Central memory CD8-positive, alpha-beta T cell (primary cell): Measurements from ENCODE around the gene FHOD1.
A peak's percentile ranks its signal among the peaks of the same experiment; 100 is the strongest.

Experiments used
- ATAC-seq: fragments of 150-1000 bp; cut with Tn5 transposase; replicated peaks from 2 replicates; pipeline ENCODE4 v1.10.0; 2022; ENCODE audit warnings: mild to moderate bottlenecking, moderate FRiP score, moderate number of reproducible peaks; ENCODE audit not compliant: poor library complexity, severe bottlenecking; ENCODE audit errors: extremely low read depth
- DNase-seq, 2 donors: peaks; one replicate each; pipeline ENCODE4 v3.0.0; 2021; ENCODE audit warnings: low spot score in 2 of 2
- H3K27ac Mint-ChIP-seq: one replicate; pipeline ENCODE4 v1.8.0; 2022; ENCODE audit warnings: low read depth, mild to moderate bottlenecking, moderate library complexity, mixed read lengths
- H3K27me3 Mint-ChIP-seq: one replicate; pipeline ENCODE4 v1.8.0; 2022; ENCODE audit warnings: mixed read lengths
- H3K36me3 Mint-ChIP-seq: one replicate; pipeline ENCODE4 v1.8.0; 2022; ENCODE audit warnings: mild to moderate bottlenecking, moderate library complexity, mixed read lengths; ENCODE audit not compliant: insufficient read depth
- H3K4me1 Mint-ChIP-seq: one replicate; pipeline ENCODE4 v1.8.0; 2022; ENCODE audit warnings: mixed read lengths
- H3K4me3 Mint-ChIP-seq: one replicate; pipeline ENCODE4 v1.8.0; 2022; ENCODE audit warnings: mild to moderate bottlenecking, moderate library complexity, mixed read lengths
- H3K9me3 Mint-ChIP-seq: one replicate; pipeline ENCODE4 v1.8.0; 2022; ENCODE audit warnings: mixed read lengths

Gene FHOD1

DNA sequence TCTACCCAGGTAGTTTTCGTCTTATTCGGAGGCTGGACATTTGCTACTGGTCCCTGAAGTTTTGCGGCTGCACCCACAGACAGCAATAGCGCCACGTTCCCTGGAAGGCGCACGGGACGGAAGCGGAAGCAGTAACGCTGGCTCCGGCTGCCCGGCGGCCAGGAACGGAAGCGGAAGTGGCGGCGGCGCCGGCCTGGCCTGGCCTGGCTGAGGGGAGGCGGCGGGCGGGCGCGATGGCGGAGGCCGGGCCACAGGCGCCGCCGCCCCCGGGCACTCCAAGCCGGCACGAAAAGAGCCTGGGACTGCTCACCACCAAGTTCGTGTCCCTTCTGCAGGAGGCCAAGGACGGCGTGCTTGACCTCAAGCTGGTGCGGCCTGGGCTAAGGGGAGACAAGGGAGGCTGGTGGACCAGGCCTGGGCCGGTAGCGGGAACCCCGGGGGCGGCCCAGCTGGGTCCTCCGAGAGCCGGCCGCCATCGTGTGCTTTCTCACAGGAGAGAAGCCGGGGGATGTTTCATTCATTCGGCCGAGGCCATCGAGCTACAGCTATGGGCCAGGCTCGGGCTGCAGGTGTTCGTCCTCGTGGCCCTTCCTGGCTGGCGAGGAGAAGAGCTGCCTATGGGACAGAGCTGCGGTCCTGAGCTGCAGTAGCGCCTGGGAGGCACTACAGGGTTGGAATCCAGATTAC is 55.1 kb downstream of the FHOD1 start, which contains the start of gene E2F4:
Gene E2F4 (plus strand): TSS at position 161 of the 687 bp plus-strand sequence. CDS start 73 bp downstream, at position 234.
- Mint-ChIP-seq H3K36me3 (peaks cover 7% of the 10 kb centered on the region), H3K27me3 (no peaks in the 10 kb centered on the region), H3K4me1 (peaks cover 49% of the 10 kb centered on the region), H3K4me3 (peak within 1 kb of the TSS; percentile 89), H3K27ac (peak within 1 kb of the TSS; percentile 64), H3K9me3 (no peaks in the 10 kb centered on the region)
- ATAC-seq (peak; percentile 96), DNase-seq (peak; percentile 71 to 75)

DNA sequence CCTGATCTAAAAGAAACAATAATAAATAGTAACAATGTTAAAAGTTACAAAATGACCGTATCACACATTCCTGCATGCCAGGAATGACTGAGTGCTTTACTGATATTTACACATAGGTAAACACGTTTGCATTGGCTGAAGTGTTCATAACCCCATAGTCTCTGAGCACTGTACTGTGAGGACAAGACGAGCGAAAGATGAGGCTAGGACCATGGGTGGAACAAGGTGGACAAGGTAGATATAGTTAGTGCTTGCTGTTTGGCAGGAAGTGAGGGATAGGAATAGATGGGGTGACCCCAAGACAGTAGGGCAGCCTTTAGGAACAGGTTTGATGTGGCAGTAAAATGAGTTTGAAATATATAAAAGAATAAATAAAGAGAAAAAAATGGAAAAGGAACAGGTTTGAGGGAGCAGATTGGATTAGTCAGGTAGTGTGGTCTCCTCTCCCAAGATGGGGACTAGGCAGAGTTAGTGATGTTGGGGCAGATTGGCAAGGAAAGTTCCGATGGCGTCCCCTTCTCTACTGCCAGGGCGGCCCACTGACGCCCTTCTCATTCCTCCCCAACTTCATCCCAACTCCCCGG is 55.8 kb downstream of the FHOD1 start:
- Mint-ChIP-seq H3K27ac (peak overlapping the region; percentile 64), H3K9me3 (no peaks in the 10 kb centered on the region), H3K36me3 (peaks cover 7% of the 10 kb centered on the region), H3K27me3 (no peaks in the 10 kb centered on the region), H3K4me3 (peak overlapping the region; percentile 89), H3K4me1 (peaks cover 43% of the 10 kb centered on the region)
- DNase-seq (no peak), ATAC-seq (no peak)

DNA sequence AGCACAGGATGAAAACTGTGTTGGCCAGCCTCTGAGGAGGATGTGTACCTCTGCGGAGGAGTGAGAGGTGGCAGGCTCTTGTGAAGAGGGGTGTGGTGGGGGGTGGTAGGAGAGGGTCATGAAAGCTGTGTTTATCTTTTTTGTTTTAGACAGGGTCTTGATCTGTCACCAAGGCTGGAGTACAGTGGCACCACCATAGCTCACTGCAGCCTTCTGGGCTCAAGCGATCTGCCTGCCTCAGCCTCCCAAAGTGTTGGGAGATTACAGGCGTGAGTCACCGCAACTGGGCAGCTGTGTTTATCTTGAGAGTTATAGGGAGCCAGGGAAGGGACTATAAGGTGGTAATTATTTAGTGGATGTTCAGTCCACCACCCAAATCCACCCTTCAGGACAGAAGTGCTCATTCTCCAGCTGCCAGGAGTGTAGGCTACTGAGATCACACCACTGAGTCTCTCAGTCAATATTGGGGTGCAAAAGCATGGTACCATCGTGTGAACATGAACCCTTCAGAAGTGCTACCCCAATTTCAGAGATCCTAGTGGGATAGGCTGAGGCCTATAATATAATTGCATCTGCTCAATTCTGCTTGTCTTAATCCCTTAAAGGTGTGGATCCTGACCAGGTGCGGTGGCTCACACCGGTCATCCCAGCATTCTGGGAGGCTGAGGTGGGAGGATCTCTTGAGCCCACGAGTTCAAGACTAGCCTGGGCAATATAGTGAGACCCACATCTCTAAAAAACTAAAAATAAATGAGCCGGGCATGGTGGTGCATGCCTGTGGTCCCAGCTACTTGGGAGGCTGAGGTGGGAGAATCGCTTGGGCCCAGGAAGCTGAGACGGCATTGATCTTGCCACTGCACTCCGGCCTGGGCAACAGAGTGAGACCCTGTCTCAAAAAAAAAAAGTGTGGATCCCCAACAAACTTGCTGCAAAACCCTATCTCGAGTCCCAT is 56.6 kb downstream of the FHOD1 start:
- Mint-ChIP-seq H3K4me3 (peak overlapping the region; percentile 89), H3K4me1 (peaks cover 35% of the 10 kb centered on the region), H3K27me3 (no peaks in the 10 kb centered on the region), H3K9me3 (no peaks in the 10 kb centered on the region), H3K27ac (peak overlapping the region; percentile 64), H3K36me3 (peaks cover 5% of the 10 kb centered on the region)
- no peak for ATAC-seq
- no peak for DNase-seq

DNA sequence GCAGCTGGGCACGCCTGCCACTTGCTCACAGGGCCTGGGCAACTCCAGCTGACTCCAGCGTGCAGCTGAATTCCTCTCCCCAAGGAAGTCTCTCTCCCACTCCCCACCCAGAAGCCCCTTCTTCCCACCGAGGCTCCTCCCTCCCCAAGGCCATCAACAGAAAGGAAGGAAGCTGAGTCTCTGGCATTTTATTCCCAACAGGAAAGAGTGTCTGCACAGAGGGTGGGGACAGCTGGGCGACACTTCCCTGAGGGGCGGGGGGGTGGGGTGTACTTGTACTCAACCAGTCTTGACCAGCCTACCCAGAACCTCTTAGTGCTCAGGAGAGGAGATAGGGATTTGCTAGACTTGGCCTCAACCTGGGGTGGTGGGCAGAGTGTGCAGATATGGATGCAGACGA is 57.2 kb downstream of the FHOD1 start, which contains the start of gene EXOC3L1:
Gene EXOC3L1 (minus strand): TSS at position 96 of the 400 bp plus-strand sequence. CDS start 460 bp downstream, outside the sequence.
- H3K4me1 Mint-ChIP-seq: peaks cover 38% of the 10 kb centered on the region
- H3K27me3 Mint-ChIP-seq: no peaks in the 10 kb centered on the region
- no peak for DNase-seq
- H3K4me3 Mint-ChIP-seq: peak within 1 kb of the TSS; percentile 89
- no peak within 1 kb of the TSS for H3K27ac Mint-ChIP-seq
- no peak for ATAC-seq
- peaks cover 6% of the 10 kb centered on the region for H3K36me3 Mint-ChIP-seq
- H3K9me3 Mint-ChIP-seq: no peaks in the 10 kb centered on the region

DNA sequence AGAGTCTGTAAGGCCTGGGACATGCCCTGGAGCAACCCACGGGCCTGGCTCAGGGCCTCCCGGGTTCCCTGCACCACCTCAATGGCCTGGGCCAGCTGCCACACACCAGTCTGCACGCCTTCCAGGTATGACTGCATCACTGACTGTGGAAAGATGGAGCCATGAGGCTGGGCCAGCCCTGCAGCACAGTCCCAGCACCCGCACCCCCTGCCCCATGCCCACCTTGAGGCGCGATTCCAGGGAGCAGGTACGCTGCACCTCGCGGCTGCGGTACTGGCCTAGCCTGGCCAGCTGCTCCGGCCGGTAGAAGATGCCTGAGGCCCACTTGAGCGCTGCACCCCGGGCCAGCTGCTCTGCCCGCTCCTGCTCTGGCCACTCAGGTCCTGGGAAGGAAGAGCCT is 58.5 kb downstream of the FHOD1 start:
- Mint-ChIP-seq H3K4me1 (peaks cover 37% of the 10 kb centered on the region), H3K9me3 (no peaks in the 10 kb centered on the region), H3K27me3 (no peaks in the 10 kb centered on the region), H3K27ac (no peak overlapping the region), H3K36me3 (peaks cover 6% of the 10 kb centered on the region), H3K4me3 (no peak overlapping the region)
- DNase-seq (no peak), ATAC-seq (no peak)

DNA sequence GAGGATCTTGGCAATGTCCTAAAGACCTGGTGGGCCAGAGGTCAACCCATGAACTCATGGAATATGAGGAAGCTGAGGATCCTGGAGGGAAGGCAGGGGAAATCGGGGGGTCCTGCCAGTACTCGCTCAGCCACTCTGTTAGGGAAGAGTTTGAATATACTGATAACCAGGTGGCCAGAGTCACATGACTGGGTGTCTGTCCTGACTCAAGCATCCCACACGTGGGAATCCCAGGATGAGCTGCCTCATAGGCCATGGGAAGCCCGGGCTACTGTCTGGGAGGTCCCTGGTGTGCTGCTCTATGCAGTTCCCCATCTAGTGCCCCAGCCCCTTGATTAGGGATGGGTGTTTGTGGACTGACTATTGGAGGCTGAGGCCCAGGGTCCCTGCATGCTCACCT is 59.0 kb downstream of the FHOD1 start:
- ATAC-seq (no peak), DNase-seq (no peak)
- Mint-ChIP-seq H3K36me3 (peaks cover 6% of the 10 kb centered on the region), H3K27ac (no peak overlapping the region), H3K4me1 (peaks cover 32% of the 10 kb centered on the region), H3K9me3 (no peaks in the 10 kb centered on the region), H3K4me3 (no peak overlapping the region), H3K27me3 (no peaks in the 10 kb centered on the region)

DNA sequence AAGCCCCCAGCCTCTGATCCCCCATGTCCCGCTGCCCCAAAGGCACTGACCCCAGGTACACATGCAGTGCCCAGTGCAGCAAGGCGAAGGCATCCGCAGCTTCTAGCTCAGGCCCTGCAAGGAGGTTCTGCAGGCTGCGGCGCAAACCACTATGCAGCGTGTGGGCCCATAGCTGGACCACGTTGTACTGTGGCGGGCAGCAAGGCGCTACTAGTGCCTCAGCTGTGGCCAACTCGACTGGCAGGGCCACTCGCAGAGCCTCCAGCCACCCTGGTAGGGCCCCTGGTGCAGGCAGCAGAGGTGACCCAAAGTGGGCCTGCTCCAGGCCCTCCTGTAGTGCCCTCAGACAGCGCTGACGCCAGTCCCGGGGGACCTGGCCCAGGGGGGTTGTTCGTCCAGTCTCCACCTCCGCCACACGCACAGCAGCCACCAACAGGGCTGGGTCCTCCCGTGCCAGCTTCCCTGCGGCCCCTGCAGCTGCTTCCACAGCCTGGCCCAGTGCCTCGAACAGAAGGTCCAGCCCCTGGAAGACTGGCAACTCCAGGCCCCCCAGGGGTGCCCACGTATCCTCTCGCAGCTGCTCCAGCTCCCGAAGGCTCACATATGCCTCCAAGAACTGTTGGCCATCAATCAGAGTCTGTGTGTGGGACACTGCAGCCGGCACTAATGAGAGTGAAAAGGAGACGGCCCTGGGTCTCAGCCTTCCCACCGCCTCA is 59.9 kb downstream of the FHOD1 start:
- no peak for ATAC-seq
- no peak overlapping the region for H3K27ac Mint-ChIP-seq
- no peak overlapping the region for H3K4me3 Mint-ChIP-seq
- H3K27me3 Mint-ChIP-seq: no peaks in the 10 kb centered on the region
- no peaks in the 10 kb centered on the region for H3K9me3 Mint-ChIP-seq
- peaks cover 6% of the 10 kb centered on the region for H3K36me3 Mint-ChIP-seq
- no peak for DNase-seq
- H3K4me1 Mint-ChIP-seq: peaks cover 22% of the 10 kb centered on the region

DNA sequence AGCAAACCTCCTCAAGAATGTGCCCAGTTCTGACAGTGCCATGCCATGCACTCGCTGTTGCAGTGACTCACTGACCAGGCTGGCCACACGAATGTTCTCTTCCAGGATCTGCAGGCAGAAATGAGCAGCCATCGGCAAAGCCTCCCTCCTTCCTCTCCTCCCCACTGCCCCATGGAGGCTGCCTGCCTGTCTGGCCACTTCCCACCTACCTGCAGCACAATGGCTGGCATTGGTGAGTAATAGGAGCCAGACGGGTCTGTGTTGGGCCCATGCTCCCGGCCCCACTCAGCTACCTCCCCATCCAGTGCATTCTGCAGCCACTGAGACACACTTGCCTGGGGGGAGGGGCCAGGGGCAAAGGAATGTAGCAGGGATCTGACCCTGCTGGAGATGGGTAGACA is 60.7 kb downstream of the FHOD1 start:
- H3K9me3 Mint-ChIP-seq: no peaks in the 10 kb centered on the region
- no peak for DNase-seq
- peaks cover 17% of the 10 kb centered on the region for H3K4me1 Mint-ChIP-seq
- H3K27ac Mint-ChIP-seq: no peak overlapping the region
- no peak overlapping the region for H3K4me3 Mint-ChIP-seq
- ATAC-seq: no peak
- no peaks in the 10 kb centered on the region for H3K27me3 Mint-ChIP-seq
- H3K36me3 Mint-ChIP-seq: peaks cover 3% of the 10 kb centered on the region

DNA sequence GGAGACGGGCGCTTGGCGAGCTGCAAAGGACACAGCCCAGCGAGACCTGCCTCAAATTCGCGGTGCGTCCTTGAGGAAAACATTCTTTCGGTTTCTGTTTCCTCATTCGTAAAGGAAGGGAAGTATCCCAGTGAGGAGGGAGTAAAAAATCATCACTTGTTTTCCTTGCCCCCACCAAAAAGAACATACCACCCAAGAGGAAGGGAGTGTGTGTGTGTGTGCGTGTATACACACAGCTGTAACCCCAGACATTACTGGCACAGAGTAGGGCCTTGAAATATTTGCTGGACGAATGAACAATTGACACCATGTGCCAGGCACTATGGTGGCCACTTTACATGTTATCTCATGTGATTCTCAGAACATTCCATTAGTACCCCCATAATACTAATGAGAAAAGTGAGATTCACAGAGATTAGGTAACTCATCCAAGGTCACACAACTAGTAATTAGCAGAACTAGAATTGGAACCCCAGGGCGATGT is 61.6 kb downstream of the FHOD1 start:
- ATAC-seq (no peak), DNase-seq (no peak)
- Mint-ChIP-seq H3K4me1 (peaks cover 12% of the 10 kb centered on the region), H3K27me3 (no peaks in the 10 kb centered on the region), H3K27ac (peak overlapping the region; percentile 70), H3K9me3 (no peaks in the 10 kb centered on the region), H3K36me3 (peaks cover 3% of the 10 kb centered on the region), H3K4me3 (no peak overlapping the region)

DNA sequence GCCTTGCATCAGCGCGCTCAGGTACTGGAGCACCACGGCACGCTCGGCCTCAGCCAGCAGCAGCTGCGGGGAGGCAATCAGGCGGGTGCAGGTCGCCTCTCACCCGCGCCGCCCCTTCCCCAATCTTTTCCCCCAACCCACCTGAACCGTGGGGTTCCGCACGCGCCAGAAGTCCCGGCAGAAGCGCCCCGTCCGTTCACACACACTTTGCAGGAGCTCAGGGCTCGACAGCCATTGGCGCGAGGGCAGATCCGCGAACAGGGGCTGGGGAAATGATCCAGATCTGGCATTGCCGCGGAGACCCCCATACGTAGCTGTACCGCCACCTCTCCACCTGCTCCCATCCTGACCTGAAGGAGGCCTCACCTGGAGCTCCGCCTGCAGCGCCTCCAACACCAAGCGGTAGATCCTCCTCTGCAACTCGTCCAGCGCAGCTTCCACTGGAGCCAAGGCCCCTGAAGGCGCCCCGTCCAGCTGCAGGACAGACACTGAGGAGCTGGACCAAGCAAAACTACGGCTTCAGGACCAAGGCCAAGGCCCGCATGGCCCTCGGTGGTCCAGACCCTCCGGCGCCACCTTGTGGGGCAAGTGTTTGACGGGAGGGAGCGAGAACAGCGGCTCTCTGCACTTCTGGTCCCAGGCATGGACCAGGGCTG is 62.2 kb downstream of the FHOD1 start:
- no peaks in the 10 kb centered on the region for H3K27me3 Mint-ChIP-seq
- no peak overlapping the region for H3K4me3 Mint-ChIP-seq
- H3K4me1 Mint-ChIP-seq: peaks cover 12% of the 10 kb centered on the region
- DNase-seq: peak; percentile 74 to 79
- ATAC-seq: peak; percentile 18
- H3K27ac Mint-ChIP-seq: peak overlapping the region; percentile 70
- peaks cover 3% of the 10 kb centered on the region for H3K36me3 Mint-ChIP-seq
- H3K9me3 Mint-ChIP-seq: no peaks in the 10 kb centered on the region

DNA sequence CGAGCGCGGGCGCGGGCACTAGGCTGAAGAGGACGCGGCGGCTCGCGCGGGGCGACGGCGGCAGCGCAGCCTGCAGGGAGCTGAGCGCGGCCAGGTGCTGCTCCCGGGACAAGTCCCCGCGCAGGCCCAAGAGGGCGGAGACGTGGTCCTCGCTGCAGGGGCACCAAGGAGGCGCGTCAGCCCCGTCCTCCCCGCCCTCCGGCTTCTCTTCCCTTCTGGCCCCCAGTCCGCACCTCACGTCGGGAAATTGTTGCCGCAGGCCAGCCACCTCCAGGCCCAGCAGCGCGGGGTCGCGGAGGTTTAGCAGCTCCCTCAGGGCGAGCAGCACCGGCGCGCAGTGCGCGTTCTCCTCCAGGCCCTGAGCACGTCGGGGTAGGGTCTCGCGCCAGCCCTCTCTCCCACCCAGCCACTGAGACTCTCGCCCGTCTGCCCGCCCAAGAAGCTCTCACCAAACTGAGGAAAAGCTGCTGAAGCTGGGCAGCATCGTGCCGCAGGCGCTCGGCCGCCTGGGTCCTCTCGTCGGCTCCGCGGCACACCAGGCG is 62.8 kb downstream of the FHOD1 start:
- Mint-ChIP-seq H3K36me3 (peaks cover 3% of the 10 kb centered on the region), H3K4me3 (no peak overlapping the region), H3K27me3 (no peaks in the 10 kb centered on the region), H3K9me3 (no peaks in the 10 kb centered on the region), H3K27ac (peak overlapping the region; percentile 70), H3K4me1 (peaks cover 12% of the 10 kb centered on the region)
- DNase-seq (no peak), ATAC-seq (no peak)
